ENCODE measurements around the gene CFAP161.

Gene CFAP161

DNA sequence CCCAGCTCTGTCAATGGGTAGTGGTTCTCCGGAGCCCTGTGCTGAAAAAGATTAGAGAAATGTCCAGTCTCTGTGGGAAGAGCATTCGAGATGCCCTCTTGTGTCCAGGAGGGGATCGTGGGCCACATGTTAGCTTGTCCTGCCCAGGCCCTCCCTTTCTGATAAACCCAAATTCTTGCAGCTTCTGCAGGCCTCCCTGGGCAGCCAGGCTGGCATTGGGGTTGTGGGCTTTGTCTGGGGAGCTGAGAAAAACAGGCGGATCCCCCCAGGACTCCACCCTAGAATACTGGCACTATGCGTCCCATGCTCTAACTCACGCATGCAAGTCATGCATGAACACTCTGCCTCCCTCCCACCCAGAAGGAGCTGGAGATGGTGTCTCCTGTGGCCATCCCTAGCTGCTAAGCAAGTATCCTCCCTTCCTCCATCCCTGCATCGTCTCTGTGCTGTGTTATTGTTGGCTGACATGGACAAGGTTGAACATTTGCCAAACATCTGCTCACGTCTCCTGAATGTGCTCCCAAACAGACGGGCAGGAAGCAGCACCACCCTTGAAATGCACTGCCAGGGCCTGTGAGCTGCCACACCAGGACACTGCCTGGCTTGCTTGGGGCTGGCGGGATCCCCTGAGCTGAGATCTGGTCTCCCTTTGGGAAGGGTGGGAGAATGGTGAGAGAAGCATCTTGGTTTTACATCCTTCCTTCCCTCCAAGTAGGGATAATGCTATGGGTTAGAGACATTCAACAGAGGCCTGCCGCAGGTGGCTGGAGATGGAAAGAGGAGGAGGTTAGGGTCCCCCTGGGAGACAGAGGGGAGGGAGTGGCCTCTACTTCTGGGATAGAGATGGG is 26.5 kb downstream of the CFAP161 start:
- DNase-seq = peak; percentile 17

GRCh38 chr15:81161160-81161673 is 27.1 kb downstream of the CFAP161 start:
- DNase-seq = no peak

DNA sequence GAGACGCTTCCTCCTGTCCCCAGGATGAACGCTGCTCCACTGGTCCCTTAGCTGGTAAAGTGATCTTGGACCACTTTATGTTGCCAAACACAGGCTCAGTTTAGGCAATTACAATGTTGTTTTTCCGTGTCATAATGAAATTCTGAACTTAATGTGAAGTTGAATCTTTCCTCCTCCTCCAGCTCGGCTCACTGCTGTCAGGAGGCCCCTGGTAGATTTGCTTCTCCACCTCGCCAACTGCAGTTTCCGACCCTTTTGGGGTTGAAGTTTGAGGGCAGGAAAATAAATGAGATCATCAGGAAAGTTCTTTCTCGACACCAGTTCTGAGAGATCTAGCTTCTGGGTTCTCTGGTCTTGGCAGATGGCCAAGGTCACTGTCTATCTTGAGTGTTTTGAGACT is 27.8 kb downstream of the CFAP161 start:
- DNase-seq = no peak

DNA sequence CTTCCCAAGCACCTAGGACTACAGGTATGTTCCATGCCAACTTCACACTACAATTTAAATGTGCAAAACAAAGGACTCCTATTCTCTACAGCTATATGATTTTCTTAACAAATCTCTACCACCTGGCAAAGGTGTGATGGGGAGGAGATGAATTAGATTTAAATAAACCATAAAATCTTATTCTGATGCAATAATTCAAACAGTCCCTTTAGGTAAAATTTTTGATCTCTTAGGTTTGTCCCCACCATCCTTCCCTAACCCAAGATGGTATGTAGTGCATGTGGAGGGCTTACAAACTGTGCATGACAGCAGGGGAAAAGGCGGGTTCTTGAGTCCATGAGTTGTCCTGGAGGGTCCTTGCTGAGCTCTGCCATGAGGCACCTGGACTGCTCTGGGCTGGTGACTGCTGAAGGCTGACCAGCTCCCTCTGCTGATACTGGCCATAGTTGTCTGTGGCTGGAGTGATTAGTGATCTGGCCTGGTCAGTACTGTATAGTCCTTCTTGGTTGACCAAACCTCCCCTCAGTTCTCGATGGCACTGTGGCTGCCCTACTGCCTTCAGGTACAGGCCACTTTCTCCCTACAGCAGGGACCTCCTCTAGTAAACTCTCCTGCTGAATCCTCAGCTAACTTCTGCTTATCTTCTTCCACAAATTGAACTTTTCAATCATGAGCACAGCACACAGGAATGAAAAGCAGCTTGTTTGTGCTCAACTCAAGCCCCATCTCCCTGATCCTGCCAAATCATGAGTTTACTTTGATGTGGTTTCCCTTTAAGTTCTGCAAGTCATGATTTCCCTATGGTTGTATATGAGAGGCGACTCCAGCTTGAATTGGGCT is 30.1 kb downstream of the CFAP161 start:
- no peak for DNase-seq

DNA sequence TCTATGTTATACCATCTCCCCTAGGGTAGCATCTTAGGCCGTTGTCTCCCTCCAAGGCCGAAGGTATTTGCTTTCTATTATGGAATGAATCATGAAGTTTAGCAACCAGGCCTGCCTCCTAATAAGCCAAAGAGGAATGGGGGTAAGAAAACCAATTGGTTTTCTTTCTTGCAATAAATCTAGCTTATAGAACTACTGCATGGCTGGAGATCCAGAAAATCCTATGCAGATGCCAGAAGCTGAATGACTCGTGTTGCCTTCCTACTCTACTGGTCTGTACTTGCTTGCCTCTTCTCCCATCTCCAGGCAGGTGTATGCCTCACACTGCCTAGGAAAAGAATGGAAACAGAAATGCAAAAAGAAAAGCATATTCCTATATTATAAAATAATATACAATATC is 31.5 kb downstream of the CFAP161 start:
- DNase-seq = no peak

DNA sequence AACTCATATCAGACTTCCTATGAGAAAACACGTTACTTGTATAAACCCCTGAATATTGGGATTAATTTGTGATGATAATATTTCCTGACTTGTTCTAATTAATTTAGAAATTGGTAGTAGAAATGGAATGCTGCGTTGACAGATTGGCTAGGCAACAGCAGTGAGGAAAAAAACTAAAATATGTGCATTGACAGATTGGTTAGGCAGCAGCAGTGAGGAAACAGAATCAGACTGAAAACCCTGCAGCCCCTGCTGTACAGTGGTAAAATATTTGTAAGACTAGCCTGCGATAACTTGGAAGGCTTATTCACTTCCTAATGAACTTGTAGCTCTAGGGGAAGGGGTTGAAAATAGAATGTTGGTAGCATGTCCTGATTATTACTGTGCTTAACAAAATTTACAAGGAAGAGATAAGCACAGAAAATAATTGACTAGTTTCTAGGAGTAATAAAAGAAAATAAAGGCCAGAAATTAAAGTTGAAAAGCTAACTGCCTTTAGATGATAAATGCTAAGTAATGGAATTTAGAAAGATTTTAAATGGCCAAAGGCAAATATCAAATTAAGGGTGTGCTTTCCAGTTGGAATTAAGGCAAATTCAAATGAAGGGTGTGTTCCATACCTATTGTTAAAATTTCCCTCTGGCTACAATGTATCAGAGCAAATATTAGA is 32.7 kb downstream of the CFAP161 start:
- no peak for DNase-seq

- no peak for DNase-seq
These were observed 34.1 kb downstream of the CFAP161 start for GRCh38 chr15:81168131-81168526.

DNA sequence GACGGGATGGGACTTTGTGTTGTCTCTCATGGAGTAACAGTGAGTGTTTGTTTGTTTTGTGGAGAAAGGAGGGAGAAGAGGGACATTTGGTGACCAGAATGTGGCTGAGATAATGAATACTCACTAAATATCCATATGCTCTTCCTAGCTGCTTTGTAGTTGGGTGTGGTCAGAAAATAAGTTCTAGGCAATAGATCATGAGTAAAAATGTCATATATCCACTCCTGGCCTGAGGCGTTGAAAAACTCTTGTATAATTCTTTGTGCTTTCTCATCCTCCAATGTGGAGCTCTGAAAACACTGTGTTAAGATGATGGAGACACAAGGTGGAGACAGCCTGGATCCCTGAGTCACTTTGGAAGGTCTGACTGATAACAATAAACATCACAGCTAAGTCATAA is 34.6 kb downstream of the CFAP161 start:
- DNase-seq = no peak

- peak; percentile 25 for DNase-seq
These were observed 36.4 kb downstream of the CFAP161 start for GRCh38 chr15:81170511-81170910.

DNA sequence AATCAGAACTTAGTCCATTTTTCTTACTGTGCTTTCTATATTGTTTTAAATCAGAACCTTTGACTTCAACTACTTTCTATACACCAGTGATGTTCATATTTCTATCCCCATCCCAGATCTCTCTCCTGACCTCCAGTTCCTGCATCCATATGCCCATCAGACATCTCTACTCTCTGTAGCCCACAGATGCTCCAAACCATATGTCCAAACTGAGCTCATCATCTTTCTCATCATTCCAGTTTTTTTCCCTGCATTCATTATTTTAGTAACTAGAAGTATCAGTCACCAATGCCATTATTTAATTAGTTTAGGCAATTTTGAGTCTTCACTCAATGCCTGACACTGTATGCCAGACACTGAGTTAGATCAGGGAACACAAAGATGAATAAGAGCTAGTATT is 37.2 kb downstream of the CFAP161 start:
- DNase-seq = no peak

DNA sequence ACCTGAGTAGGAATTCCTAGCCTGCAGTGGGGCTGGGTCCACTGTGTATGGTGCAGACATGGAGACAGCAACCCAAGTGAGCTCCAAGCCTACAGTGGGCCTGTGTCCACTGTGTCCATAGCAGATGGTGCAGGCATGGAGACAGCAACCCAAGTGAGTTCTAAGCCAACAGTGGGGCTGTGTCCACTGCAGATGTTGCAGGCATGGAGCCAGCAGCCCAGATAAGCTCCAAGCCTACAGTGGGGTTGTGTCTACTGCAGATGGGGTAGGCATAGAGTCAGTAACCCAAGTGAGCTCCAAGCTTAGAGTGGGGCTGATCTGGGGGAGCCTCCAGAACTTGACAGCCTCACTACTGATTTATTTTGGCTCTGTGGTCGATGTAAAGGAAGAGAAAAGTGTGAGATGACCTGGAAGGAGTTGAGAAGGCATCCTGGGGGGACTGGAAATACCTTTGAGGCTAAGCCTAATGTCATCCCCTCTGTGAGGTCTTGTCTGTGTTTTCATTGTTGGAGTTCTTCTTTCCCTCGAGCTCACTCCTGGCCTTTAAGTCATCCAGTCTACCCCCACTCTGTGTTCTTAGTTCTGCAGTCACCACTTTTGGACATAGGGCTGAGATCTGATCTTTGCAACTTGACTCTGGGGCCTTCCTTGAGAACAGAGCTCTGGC is 40.2 kb downstream of the CFAP161 start:
- no peak for DNase-seq

DNA sequence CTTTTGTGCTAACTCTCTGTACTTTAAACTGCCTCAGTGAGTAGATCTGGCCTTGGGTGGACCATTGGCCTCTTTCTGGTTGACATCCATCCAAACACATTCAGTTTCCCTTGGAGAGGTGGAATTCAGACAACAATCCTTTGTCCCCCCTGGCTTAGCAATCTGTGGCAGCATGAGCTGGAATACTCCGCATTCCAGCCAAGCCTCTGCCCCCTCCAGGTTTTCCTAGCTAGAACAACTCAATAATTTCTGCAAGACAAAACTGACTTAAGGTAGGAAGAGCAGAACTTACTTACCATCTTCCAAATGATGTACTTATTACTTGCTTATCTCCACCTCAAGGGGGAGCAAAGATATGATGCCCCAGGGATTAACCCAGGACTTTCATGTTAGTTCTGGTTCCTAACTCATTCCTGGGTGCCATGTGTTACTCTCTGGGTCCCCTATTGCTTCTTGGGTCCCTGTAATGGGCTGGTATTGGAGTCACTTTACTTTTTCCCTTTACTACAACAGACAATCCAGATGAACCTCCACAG is 40.8 kb downstream of the CFAP161 start:
- no peak for DNase-seq

DNA sequence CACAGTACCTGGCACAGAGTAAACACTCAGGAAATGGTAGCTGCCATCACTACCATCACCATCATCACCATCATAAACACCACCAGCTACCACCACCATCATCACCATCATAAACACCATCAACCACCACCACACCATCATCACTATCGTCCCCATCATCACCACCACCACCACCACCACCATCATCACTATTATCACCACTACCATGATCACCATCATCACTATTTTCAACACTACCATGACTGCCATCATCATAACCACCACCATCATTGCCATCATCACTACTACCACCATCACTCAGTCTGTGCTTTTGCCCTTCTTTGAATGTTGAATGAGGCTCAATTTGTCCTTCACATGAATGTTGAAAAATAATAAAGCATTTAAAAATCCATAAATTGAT is 41.4 kb downstream of the CFAP161 start:
- DNase-seq = no peak

DNA sequence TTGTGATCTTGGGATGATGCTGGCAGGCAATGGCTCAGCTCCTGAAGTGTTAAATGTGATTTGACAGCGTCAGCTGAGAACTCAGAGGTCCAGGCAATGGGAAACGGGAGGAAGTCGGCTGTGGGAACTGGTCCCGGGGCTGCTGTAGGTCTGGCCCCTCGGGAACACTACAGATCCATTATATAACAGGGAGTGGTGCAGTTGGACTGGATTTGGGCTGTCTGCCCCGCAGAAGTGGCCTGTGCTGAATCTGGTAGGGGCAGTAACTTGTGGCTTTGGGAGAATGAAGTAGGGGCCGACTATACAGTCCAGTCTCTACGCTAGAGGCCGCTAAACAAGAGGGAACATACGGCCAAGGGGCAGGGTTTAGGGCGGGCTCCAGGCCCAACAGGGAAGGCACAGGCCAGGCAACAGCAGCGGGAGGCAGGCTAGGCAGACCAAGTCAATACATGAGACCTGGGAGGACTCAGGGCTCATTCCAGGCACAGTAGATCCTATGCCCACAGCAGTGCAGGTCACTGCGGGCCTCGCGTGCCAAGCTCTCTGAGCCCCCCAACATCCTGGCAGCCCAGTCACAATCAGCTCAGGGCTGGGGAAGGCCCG is 42.3 kb downstream of the CFAP161 start:
- DNase-seq = no peak

DNA sequence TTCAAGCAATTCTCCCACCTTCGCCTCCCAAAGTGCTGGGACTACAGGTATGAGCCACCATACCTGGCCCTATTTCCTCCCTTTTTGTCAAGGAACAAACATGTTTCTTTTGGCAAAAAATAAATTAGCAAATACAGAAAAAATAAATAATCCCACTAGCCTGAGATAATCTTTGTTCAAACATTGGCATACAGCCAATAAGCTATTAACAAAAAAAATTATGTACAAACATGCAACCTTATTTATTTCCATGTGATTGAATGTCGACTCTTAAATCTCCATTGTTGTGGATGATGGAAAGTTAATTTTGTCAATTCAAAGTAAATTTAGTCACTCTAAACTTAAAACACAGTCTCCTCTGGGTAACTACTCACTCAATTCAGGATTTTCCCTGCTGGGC is 44.3 kb downstream of the CFAP161 start:
- no peak for DNase-seq

GRCh38 chr15:81181220-81181619 is 47.1 kb downstream of the CFAP161 start:
- no peak for DNase-seq

DNA sequence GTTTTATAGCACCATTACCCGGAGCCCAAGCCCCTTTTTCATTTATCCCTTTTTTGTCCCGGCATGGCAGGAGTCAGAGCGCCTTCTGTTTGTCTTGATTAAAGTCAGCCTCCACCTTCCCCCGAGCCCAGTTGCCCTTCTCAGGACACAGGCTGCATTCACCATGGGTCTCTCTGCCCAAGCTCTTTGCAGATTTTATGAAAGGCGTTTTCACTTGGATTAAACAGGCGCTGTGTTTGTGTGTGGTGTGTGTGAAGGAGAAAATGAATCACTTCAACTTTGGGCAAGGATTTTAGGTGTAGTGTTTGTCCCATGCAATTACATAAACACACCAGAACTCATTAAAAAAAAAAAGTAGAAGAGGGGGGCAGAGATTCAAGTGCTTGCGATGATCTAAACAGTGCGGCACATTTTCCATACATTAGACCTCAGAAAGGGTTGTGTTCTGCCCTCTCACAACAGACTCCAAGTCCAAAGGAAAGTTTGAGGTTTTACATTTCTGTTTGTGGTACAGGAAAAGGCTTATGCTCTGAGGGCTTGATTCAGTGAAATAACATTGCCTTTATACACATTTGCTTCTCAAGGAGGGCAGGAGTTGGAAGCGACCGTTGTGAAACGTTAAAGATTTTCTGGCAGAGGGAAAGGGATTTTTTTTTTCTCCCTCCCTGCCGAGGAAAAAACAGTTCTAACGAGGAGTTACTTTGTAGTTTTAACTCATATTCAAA is 48.1 kb downstream of the CFAP161 start:
- no peak for DNase-seq

GRCh38 chr15:81182756-81183438 is 48.8 kb downstream of the CFAP161 start:
- DNase-seq = no peak

- DNase-seq = no peak
These were observed 49.3 kb downstream of the CFAP161 start for GRCh38 chr15:81183439-81183775.

DNA sequence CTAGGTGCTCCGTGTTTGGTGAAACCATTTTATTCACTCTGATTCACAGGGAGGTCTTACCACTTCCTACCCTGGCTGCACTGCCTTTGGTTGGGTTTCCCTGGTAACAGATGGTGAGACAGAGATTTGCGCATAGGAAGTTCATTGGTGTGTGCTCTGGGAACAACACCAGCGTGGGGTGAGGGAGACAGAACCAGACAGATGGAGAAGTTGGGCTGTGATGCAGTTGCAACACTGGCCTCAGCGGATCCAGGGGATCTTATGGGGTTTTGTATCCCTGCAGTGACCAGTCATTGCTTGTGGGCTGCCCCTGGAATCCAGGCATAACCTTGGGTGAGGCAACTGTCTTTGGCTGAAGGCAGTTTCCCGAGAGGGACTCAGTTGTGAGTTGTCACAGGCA is 50.1 kb downstream of the CFAP161 start:
- no peak for DNase-seq

Data from DMS79 (cell line).